Measurements from ENCODE around the gene TNPO2. TPM values are rescaled to one million over a fixed set of nuclear protein-coding genes. Genes with fewer than 3 reads are reported as not detected.

The TNPO2 gene
- total and polyA plus RNA-seq, 2 donors (not counting 1 experiment from before 2014, with no cell fraction given), result 36.0 to 52.5 TPM

GRCh38 chr19:12759686-12760085, 36.0 kb upstream of the TNPO2 start:
- Histone ChIP-seq H3K4me2 (ENCODE audit: extremely low read depth, insufficient read depth, low read length) (no peak overlapping the region), H4K20me1 (ENCODE audit: control insufficient read depth, extremely low read depth, insufficient read depth, low read length) (no peaks in the 10 kb centered on the region), H3K9me3 (ENCODE audit: control insufficient read depth, insufficient read depth, low read depth, low read length) (no peaks in the 10 kb centered on the region), H3K4me3 (replicated peaks in 1 of 4; ENCODE audit: control extremely low read depth in 1 of 4, insufficient read depth in 1 of 4, low read depth in 3 of 4, low read length in 4 of 4) (no peak overlapping the region), H3K27ac (ENCODE audit: insufficient read depth, low read length) (no peak overlapping the region), H3K27me3 (ENCODE audit: control insufficient read depth, insufficient read depth, low read length) (no peaks in the 10 kb centered on the region), H3K36me3 (ENCODE audit: control insufficient read depth, insufficient read depth, low read length) (peaks cover 2% of the 10 kb centered on the region), H3K9ac (ENCODE audit: insufficient read depth, low read length) (no peak overlapping the region), H3K79me2 (ENCODE audit: control insufficient read depth, insufficient read depth, low read length) (no peaks in the 10 kb centered on the region), H3K4me1 (ENCODE audit: control insufficient read depth, extremely low read depth, insufficient read depth, low read length) (no peaks in the 10 kb centered on the region), H2AFZ (ENCODE audit: low read length) (no peak overlapping the region)
- TF ChIP-seq EZH2 (IDR thresholded peaks at IDR 0.05; ENCODE audit: low read length, missing control alignments) (no peak), CTCF (conservative IDR thresholded peaks at IDR 0.05 in 1 of 2, IDR thresholded peaks at IDR 0.05 in 1 of 2; ENCODE audit: low read depth in 1 of 2, low read length in 2 of 2) (no peak)
- no peak for DNase-seq (ENCODE audit: low read depth in 2 of 2)

- H3K36me3 ChIP-seq (ENCODE audit: control insufficient read depth, insufficient read depth, low read length), result no peaks in the 10 kb centered on the region
- H2AFZ ChIP-seq (ENCODE audit: low read length), result peak overlapping the region; percentile 17
- H3K27ac ChIP-seq (ENCODE audit: insufficient read depth, low read length), result no peak overlapping the region
- H3K4me1 ChIP-seq (ENCODE audit: control insufficient read depth, extremely low read depth, insufficient read depth, low read length), result no peaks in the 10 kb centered on the region
- no peaks in the 10 kb centered on the region for H3K9me3 ChIP-seq (ENCODE audit: control insufficient read depth, insufficient read depth, low read depth, low read length)
- no peaks in the 10 kb centered on the region for H3K79me2 ChIP-seq (ENCODE audit: control insufficient read depth, insufficient read depth, low read length)
- no peak overlapping the region for H3K9ac ChIP-seq (ENCODE audit: insufficient read depth, low read length)
- H3K27me3 ChIP-seq (ENCODE audit: control insufficient read depth, insufficient read depth, low read length), result peaks cover 3% of the 10 kb centered on the region
- H3K4me2 ChIP-seq (ENCODE audit: extremely low read depth, insufficient read depth, low read length), result peak overlapping the region; percentile 48
- DNase-seq (ENCODE audit: low read depth in 2 of 2), result peak; percentile 63 to 70
- H4K20me1 ChIP-seq (ENCODE audit: control insufficient read depth, extremely low read depth, insufficient read depth, low read length), result no peaks in the 10 kb centered on the region
- H3K4me3 ChIP-seq (replicated peaks in 1 of 4; ENCODE audit: control extremely low read depth in 1 of 4, insufficient read depth in 1 of 4, low read depth in 3 of 4, low read length in 4 of 4), result peak overlapping the region in 3 of 4 experiments; percentile 24 to 56 (median 40)
- TF ChIP-seq EZH2 (IDR thresholded peaks at IDR 0.05; ENCODE audit: low read length, missing control alignments) (no peak), CTCF (conservative IDR thresholded peaks at IDR 0.05 in 1 of 2, IDR thresholded peaks at IDR 0.05 in 1 of 2; ENCODE audit: low read depth in 1 of 2, low read length in 2 of 2) (peak; percentile 65 to 80)
Measured at GRCh38 chr19:12757544-12758274, 34.0 kb upstream of the TNPO2 start.

- no peak overlapping the region for H3K4me3 ChIP-seq (replicated peaks in 1 of 4; ENCODE audit: control extremely low read depth in 1 of 4, insufficient read depth in 1 of 4, low read depth in 3 of 4, low read length in 4 of 4)
- TF ChIP-seq EZH2 (IDR thresholded peaks at IDR 0.05; ENCODE audit: low read length, missing control alignments) (no peak), CTCF (conservative IDR thresholded peaks at IDR 0.05 in 1 of 2, IDR thresholded peaks at IDR 0.05 in 1 of 2; ENCODE audit: low read depth in 1 of 2, low read length in 2 of 2) (no peak)
- no peaks in the 10 kb centered on the region for H3K9me3 ChIP-seq (ENCODE audit: control insufficient read depth, insufficient read depth, low read depth, low read length)
- peaks cover 13% of the 10 kb centered on the region for H3K27me3 ChIP-seq (ENCODE audit: control insufficient read depth, insufficient read depth, low read length)
- no peak overlapping the region for H2AFZ ChIP-seq (ENCODE audit: low read length)
- no peak overlapping the region for H3K4me2 ChIP-seq (ENCODE audit: extremely low read depth, insufficient read depth, low read length)
- H3K9ac ChIP-seq (ENCODE audit: insufficient read depth, low read length), result no peak overlapping the region
- H3K27ac ChIP-seq (ENCODE audit: insufficient read depth, low read length), result no peak overlapping the region
- DNase-seq (ENCODE audit: low read depth in 2 of 2), result no peak
- no peaks in the 10 kb centered on the region for H3K79me2 ChIP-seq (ENCODE audit: control insufficient read depth, insufficient read depth, low read length)
- H3K36me3 ChIP-seq (ENCODE audit: control insufficient read depth, insufficient read depth, low read length), result no peaks in the 10 kb centered on the region
- no peaks in the 10 kb centered on the region for H3K4me1 ChIP-seq (ENCODE audit: control insufficient read depth, extremely low read depth, insufficient read depth, low read length)
- no peaks in the 10 kb centered on the region for H4K20me1 ChIP-seq (ENCODE audit: control insufficient read depth, extremely low read depth, insufficient read depth, low read length)
Measured at GRCh38 chr19:12756150-12756883, 32.6 kb upstream of the TNPO2 start.
